Measurements from ENCODE around the gene CDY1.
"Not testable (repeated sequence)": the region's sequence is repeated elsewhere in the genome, so short reads cannot be mapped to it uniquely, and the experiment has no call there.

DNA sequence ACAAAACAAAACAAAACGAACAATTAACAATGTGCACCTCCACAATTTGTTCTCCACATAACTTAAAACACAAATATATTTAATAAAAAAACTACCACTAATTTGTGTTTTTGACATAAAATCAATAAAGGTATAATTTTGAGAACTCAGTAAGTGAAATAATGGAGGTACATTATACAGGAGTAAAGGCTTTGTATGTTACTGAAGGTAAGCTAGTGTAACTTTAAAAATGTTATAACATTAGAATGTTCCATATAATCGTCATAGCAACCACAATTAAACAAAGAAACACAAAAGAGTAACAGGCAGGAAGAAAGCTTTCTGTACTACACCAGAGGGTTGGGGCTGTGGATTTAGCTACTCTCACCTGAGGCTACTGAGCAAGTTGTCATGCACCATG lies at the start of gene CDY1:
- not testable (repeated sequence) for TF ChIP-seq POLR2A, CTCF, EP300, POLR2AphosphoS5 (IDR thresholded peaks at IDR 0.05)
